ENCODE data around the gene CLUH.

CLUH gene

GRCh38 chr17:2711608-2712299 is at the start of gene CLUH:
Gene CLUH (minus strand): TSS chr17:2711764. CDS start chr17:2711661, 103 bp downstream.
- DNase-seq (ENCODE audit: low read depth in 2 of 2) = peak; percentile 93 to 98

- DNase-seq (ENCODE audit: low read depth in 2 of 2) = no peak
These were observed 47.3 kb upstream of the CLUH start for GRCh38 chr17:2758870-2759269.

- no peak for DNase-seq (ENCODE audit: low read depth in 2 of 2)
These were observed 44.5 kb upstream of the CLUH start for GRCh38 chr17:2755891-2756724.

- no peak for DNase-seq (ENCODE audit: low read depth in 2 of 2)
These were observed 39.9 kb upstream of the CLUH start for GRCh38 chr17:2751491-2751890.

GRCh38 chr17:2750721-2751120 is 39.2 kb upstream of the CLUH start:
- DNase-seq (ENCODE audit: low read depth in 2 of 2) = no peak

- DNase-seq (ENCODE audit: low read depth in 2 of 2) = peak; percentile 17 to 56
These were observed 38.2 kb upstream of the CLUH start for GRCh38 chr17:2749784-2750181.

- no peak for DNase-seq (ENCODE audit: low read depth in 2 of 2)
These were observed 37.7 kb upstream of the CLUH start, which contains the start of gene CCDC92B for GRCh38 chr17:2749058-2749783. Gene CCDC92B (minus strand): TSS chr17:2749652. CDS start chr17:2735145, 14,507 bp downstream.

- no peak for DNase-seq (ENCODE audit: low read depth in 2 of 2)
These were observed 33.9 kb upstream of the CLUH start for GRCh38 chr17:2745317-2746037.

GRCh38 chr17:2737693-2738092 is 26.1 kb upstream of the CLUH start:
- DNase-seq (ENCODE audit: low read depth in 2 of 2) = no peak

- DNase-seq (ENCODE audit: low read depth in 2 of 2) = no peak
These were observed 25.4 kb upstream of the CLUH start for GRCh38 chr17:2736956-2737355.

- no peak for DNase-seq (ENCODE audit: low read depth in 2 of 2)
These were observed 24.3 kb upstream of the CLUH start for GRCh38 chr17:2735896-2736295.

GRCh38 chr17:2734939-2735338 is 23.4 kb upstream of the CLUH start:
- no peak for DNase-seq (ENCODE audit: low read depth in 2 of 2)

GRCh38 chr17:2731807-2732206 is 20.2 kb upstream of the CLUH start:
- DNase-seq (ENCODE audit: low read depth in 2 of 2) = no peak

GRCh38 chr17:2730764-2731353 is 19.3 kb upstream of the CLUH start:
- DNase-seq (ENCODE audit: low read depth in 2 of 2) = no peak

- peak in 1 of 2 donors; percentile 24 for DNase-seq (ENCODE audit: low read depth in 2 of 2)
These were observed 13.2 kb upstream of the CLUH start for GRCh38 chr17:2724784-2725164.

- DNase-seq (ENCODE audit: low read depth in 2 of 2) = no peak
These were observed 12.6 kb upstream of the CLUH start for GRCh38 chr17:2723997-2724783.

- no peak for DNase-seq (ENCODE audit: low read depth in 2 of 2)
These were observed 12.0 kb upstream of the CLUH start for GRCh38 chr17:2723505-2723996.

- DNase-seq (ENCODE audit: low read depth in 2 of 2) = no peak
These were observed 11.0 kb upstream of the CLUH start for GRCh38 chr17:2722611-2723010.

GRCh38 chr17:2721603-2722002 is 10.0 kb upstream of the CLUH start:
- no peak for DNase-seq (ENCODE audit: low read depth in 2 of 2)

- DNase-seq (ENCODE audit: low read depth in 2 of 2) = no peak
These were observed 8.3 kb upstream of the CLUH start for GRCh38 chr17:2719861-2720260.
